SK-N-SH (cell line): ENCODE data around the gene SLC17A1.

ENCODE experiments used
- ELF1 ChIP-seq: IDR thresholded peaks from 2 replicates; pipeline ENCODE4 v1.4.0; 2012
- EP300 ChIP-seq, 2 experiments: IDR thresholded peaks; 2 replicates each; pipeline versions ENCODE4 v1.4.0 to v1.6.1; 2012; ENCODE audit warnings: borderline replicate concordance in 1 of 2, low read depth in 1 of 2, low read length in 1 of 2
- NRF1 ChIP-seq: IDR thresholded peaks from 2 replicates; pipeline ENCODE4 v1.6.1; 2012; ENCODE audit warnings: low read depth, mild to moderate bottlenecking, low read length
- YY1 ChIP-seq: IDR thresholded peaks from 2 replicates; pipeline ENCODE4 v1.4.0; 2012; ENCODE audit warnings: low read depth, mild to moderate bottlenecking
- TF ChIP-seq, protein P1 (sequence below): fragments of 200-600 bp; sonication (generic); IDR thresholded peaks from 2 replicates; pipeline ENCODE4 v1.6.1; 2017; ENCODE audit warnings: antibody characterized with exemption, mild to moderate bottlenecking, moderate library complexity

DNA sequence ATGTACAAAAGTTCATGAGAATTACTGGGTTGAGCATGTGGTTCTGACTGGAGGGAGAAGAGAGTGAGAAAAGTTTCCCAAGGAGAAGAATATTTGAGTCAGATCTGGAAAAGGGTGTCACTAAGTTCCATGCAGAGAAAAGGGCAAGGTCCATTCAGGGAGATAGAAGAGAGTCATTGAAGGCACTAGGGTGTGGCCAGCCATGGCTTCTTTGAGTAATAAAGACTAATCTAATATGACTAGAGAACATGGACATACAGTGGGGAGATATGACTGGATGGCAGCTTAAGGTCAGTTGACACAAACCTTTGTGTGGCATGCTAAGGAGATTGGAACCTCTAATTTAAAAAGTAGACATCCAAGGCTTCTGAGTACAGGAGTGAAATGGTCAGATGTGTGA is 88.0 kb downstream of the SLC17A1 start:
- TF ChIP-seq ELF1 (no peak), YY1 (no peak), EP300 (IDR thresholded peaks at IDR 0.05; ENCODE audit: borderline replicate concordance in 1 of 2, low read depth in 1 of 2, low read length in 1 of 2) (no peak), NRF1 (no peak)
- TF ChIP-seq, protein P1, sequence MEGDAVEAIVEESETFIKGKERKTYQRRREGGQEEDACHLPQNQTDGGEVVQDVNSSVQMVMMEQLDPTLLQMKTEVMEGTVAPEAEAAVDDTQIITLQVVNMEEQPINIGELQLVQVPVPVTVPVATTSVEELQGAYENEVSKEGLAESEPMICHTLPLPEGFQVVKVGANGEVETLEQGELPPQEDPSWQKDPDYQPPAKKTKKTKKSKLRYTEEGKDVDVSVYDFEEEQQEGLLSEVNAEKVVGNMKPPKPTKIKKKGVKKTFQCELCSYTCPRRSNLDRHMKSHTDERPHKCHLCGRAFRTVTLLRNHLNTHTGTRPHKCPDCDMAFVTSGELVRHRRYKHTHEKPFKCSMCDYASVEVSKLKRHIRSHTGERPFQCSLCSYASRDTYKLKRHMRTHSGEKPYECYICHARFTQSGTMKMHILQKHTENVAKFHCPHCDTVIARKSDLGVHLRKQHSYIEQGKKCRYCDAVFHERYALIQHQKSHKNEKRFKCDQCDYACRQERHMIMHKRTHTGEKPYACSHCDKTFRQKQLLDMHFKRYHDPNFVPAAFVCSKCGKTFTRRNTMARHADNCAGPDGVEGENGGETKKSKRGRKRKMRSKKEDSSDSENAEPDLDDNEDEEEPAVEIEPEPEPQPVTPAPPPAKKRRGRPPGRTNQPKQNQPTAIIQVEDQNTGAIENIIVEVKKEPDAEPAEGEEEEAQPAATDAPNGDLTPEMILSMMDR, result no peak
